ENCODE results near the gene STXBP5.

Gene STXBP5

GRCh38 chr6:147304016-147304415 lies 99.8 kb downstream of the STXBP5 start:
- no peak overlapping the region for H3K4me3 ChIP-seq (ENCODE audit: low read length)
- no peaks in the 10 kb centered on the region for H3F3A ChIP-seq (ENCODE audit: control insufficient read depth, insufficient read depth)
- TF ChIP-seq CTCF (IDR thresholded peaks at IDR 0.05; ENCODE audit: low read depth, low read length, poor library complexity, severe bottlenecking), result no peak
- no peak for TF ChIP-seq EZH2phosphoT487 (IDR thresholded peaks at IDR 0.05; ENCODE audit: borderline replicate concordance, low read length)
- H3K27ac ChIP-seq (ENCODE audit: low read depth, low read length), result no peak overlapping the region
- no peaks in the 10 kb centered on the region for H4K20me1 ChIP-seq (ENCODE audit: control insufficient read depth, insufficient read depth, low read depth, low read length)
- H3K4me2 ChIP-seq (ENCODE audit: low read length), result no peak overlapping the region
- no peaks in the 10 kb centered on the region for H3K27me3 ChIP-seq (ENCODE audit: control insufficient read depth, low read length)
- H3K79me2 ChIP-seq (ENCODE audit: control insufficient read depth, low read length), result no peaks in the 10 kb centered on the region
- H3K36me3 ChIP-seq (ENCODE audit: control insufficient read depth, low read length), result peaks cover 9% of the 10 kb centered on the region
- no peaks in the 10 kb centered on the region for H3K9me2 ChIP-seq (replicated peaks; ENCODE audit: control insufficient read depth, low read length)
- H3K9me3 ChIP-seq (ENCODE audit: control insufficient read depth, insufficient read depth, low read length), result peaks cover 5% of the 10 kb centered on the region; the same call in 1 of the 2 replicates
- no peaks in the 10 kb centered on the region for H3K4me1 ChIP-seq (ENCODE audit: control insufficient read depth, low read length)

DNA sequence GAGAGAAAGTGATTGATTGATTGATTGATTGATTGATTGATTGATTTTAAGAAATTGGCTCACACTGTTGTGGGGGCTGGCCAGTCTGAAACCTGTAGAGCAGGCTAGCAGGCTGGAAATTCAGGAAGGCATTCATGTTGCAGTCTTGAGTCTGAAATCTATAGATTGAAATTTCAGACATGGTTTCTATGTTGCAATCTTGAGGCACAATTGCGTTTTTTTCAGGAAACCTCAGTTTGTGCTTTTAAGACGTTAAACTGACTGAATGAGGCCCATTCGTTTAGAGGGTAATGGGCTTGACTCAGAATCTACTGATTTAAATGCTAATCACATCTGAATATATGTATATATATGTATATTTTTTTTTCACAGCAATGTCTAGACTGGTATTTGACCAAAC lies 106.3 kb downstream of the STXBP5 start:
- no peak for TF ChIP-seq CTCF (IDR thresholded peaks at IDR 0.05; ENCODE audit: low read depth, low read length, poor library complexity, severe bottlenecking)
- TF ChIP-seq EZH2phosphoT487 (IDR thresholded peaks at IDR 0.05; ENCODE audit: borderline replicate concordance, low read length), result no peak
- Histone ChIP-seq H3K9me2 (replicated peaks; ENCODE audit: control insufficient read depth, low read length) (no peaks in the 10 kb centered on the region), H3K4me3 (ENCODE audit: low read length) (no peak overlapping the region), H3K79me2 (ENCODE audit: control insufficient read depth, low read length) (no peaks in the 10 kb centered on the region), H3K4me2 (ENCODE audit: low read length) (no peak overlapping the region), H3K9me3 (ENCODE audit: control insufficient read depth, insufficient read depth, low read length) (no peaks in the 10 kb centered on the region), H3K27ac (ENCODE audit: low read depth, low read length) (no peak overlapping the region), H3F3A (ENCODE audit: control insufficient read depth, insufficient read depth) (no peaks in the 10 kb centered on the region), H3K4me1 (ENCODE audit: control insufficient read depth, low read length) (no peaks in the 10 kb centered on the region), H3K36me3 (ENCODE audit: control insufficient read depth, low read length) (peaks cover 4% of the 10 kb centered on the region; the same call in 1 of the 2 replicates), H3K27me3 (ENCODE audit: control insufficient read depth, low read length) (no peaks in the 10 kb centered on the region), H4K20me1 (ENCODE audit: control insufficient read depth, insufficient read depth, low read depth, low read length) (no peaks in the 10 kb centered on the region)

DNA sequence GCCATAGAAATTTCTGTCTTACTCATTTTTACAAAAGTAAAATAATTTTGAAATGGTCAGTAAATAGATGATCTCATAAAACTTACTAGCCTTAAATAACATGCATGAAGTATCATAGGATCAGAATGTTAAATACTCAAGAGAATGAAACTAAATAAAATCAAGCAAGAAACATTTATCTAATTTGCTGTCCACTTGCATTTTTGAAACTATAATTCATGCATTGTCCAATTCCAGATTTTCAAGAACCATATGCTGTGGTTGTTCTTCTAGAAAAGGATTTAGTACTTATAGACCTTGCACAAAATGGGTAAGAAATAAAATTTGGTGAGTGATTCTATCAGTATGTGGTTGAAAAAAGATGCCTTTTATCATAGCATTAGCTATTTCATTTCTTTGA lies 107.0 kb downstream of the STXBP5 start:
- Histone ChIP-seq H3K36me3 (ENCODE audit: control insufficient read depth, low read length) (peaks cover 10% of the 10 kb centered on the region; the same call in 1 of the 2 replicates), H3K27ac (ENCODE audit: low read depth, low read length) (no peak overlapping the region), H3K4me3 (ENCODE audit: low read length) (no peak overlapping the region), H3K9me2 (replicated peaks; ENCODE audit: control insufficient read depth, low read length) (no peaks in the 10 kb centered on the region), H3K4me2 (ENCODE audit: low read length) (no peak overlapping the region), H3F3A (ENCODE audit: control insufficient read depth, insufficient read depth) (no peaks in the 10 kb centered on the region), H4K20me1 (ENCODE audit: control insufficient read depth, insufficient read depth, low read depth, low read length) (no peaks in the 10 kb centered on the region), H3K9me3 (ENCODE audit: control insufficient read depth, insufficient read depth, low read length) (no peaks in the 10 kb centered on the region), H3K79me2 (ENCODE audit: control insufficient read depth, low read length) (no peaks in the 10 kb centered on the region), H3K4me1 (ENCODE audit: control insufficient read depth, low read length) (no peaks in the 10 kb centered on the region), H3K27me3 (ENCODE audit: control insufficient read depth, low read length) (no peaks in the 10 kb centered on the region)
- TF ChIP-seq EZH2phosphoT487 (IDR thresholded peaks at IDR 0.05; ENCODE audit: borderline replicate concordance, low read length), result no peak
- TF ChIP-seq CTCF (IDR thresholded peaks at IDR 0.05; ENCODE audit: low read depth, low read length, poor library complexity, severe bottlenecking), result no peak

All from DOHH2 (cell line).